Cardiac fibroblast (primary cell): ENCODE results near the gene RAPGEF4.
A peak's percentile ranks its signal among the peaks of the same experiment; 100 is the strongest.

ENCODE experiments used
- DNase-seq, 2 donors: peaks; one replicate each; pipeline versions ENCODE4 v3.0.0 to v3.0.0-alpha.2; 2010; ENCODE audit warnings: low read depth in 2 of 2
- H3K4me3 ChIP-seq, 2 donors: replicated peaks in 1 of 2; 1 replicate in 1 of 2; 2 replicates in 1 of 2; pipeline ENCODE4 v1.5.1; 2011; ENCODE audit warnings: low read depth in 2 of 2, low read length in 2 of 2, mild to moderate bottlenecking in 2 of 2, moderate library complexity in 1 of 2
- CTCF ChIP-seq: IDR thresholded peaks from one replicate; pipeline ENCODE4 v1.5.1; 2011; ENCODE audit warnings: low read depth, mild to moderate bottlenecking, low read length, inconsistent platforms

Gene RAPGEF4

GRCh38 chr2:172769879-172770278 is 34.2 kb downstream of the RAPGEF4 start:
- TF ChIP-seq CTCF, result no peak
- no peak overlapping the region for H3K4me3 ChIP-seq
- DNase-seq, result no peak

GRCh38 chr2:172770887-172771286 is 35.2 kb downstream of the RAPGEF4 start:
- DNase-seq, result no peak
- no peak overlapping the region for H3K4me3 ChIP-seq
- TF ChIP-seq CTCF, result no peak

- DNase-seq, result peak; percentile 27 to 43
- TF ChIP-seq CTCF, result no peak
- H3K4me3 ChIP-seq, result no peak overlapping the region
Observed at GRCh38 chr2:172772633-172773032, 37.0 kb downstream of the RAPGEF4 start.

GRCh38 chr2:172774302-172774701 is 38.7 kb downstream of the RAPGEF4 start:
- no peak overlapping the region for H3K4me3 ChIP-seq
- TF ChIP-seq CTCF, result no peak
- no peak for DNase-seq

GRCh38 chr2:172775319-172775718 is 39.7 kb downstream of the RAPGEF4 start:
- no peak overlapping the region for H3K4me3 ChIP-seq
- DNase-seq, result no peak
- no peak for TF ChIP-seq CTCF

- no peak for TF ChIP-seq CTCF
- DNase-seq, result no peak
- no peak overlapping the region for H3K4me3 ChIP-seq
Observed at GRCh38 chr2:172777431-172777830, 41.8 kb downstream of the RAPGEF4 start.

GRCh38 chr2:172782506-172783164 is 47.0 kb downstream of the RAPGEF4 start:
- H3K4me3 ChIP-seq, result no peak overlapping the region
- DNase-seq, result peak; percentile 82 to 86
- TF ChIP-seq CTCF, result no peak
